GM19193 (cell line): ENCODE data around the gene PTPRG.

Source experiments
- POLR2A ChIP-seq: IDR thresholded peaks from 4 replicates; pipeline ENCODE4 v1.6.1; 2011; ENCODE audit not compliant: insufficient read depth, insufficient read length; ENCODE audit errors: extremely low read depth

Gene PTPRG

DNA sequence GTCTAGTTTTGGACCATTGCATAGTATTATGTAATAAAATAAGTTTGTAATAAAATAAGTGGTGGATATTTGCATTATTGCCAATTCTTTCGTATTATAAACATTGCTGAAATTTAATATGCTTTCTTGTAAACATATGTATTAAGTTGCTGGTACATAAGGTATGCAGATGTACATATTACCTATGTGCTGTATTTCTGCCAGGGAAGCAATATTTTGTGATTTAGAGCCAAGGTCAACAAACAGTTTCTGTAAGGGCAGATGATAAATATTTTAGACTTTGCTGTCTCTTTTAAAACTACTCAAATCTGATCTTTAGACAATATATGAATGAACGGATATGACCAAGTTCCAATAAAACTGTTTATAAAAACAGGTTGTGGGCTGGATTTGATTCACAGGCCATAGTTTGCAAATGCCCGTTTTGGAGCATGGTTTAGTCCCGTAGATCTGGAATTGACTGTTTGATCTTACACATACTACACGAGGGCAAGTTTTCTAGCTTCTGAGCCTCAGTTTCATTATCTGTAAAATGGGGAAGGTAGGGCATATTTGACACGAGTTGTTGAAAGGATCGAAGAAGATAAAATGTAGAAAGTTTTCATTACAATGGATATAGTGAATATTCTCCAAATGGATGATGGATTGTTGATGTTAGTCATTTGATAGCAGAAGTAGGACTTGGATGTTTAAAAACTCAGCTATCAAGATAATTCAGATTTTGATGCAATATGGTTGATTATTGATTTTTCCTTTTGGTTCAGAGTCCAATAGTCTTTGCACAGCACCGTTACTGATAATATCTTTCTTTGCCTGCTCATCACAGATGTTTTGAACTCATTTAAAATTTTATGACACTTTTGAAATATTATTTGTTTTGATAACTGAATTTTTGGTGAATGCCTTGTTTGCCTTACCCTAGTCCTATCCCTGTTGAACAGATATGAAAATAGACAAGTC lies 417.4 kb downstream of the PTPRG start:
- TF ChIP-seq POLR2A = no peak

- TF ChIP-seq POLR2A = no peak
These were observed 418.3 kb downstream of the PTPRG start for GRCh38 chr3:61979638-61980037.

DNA sequence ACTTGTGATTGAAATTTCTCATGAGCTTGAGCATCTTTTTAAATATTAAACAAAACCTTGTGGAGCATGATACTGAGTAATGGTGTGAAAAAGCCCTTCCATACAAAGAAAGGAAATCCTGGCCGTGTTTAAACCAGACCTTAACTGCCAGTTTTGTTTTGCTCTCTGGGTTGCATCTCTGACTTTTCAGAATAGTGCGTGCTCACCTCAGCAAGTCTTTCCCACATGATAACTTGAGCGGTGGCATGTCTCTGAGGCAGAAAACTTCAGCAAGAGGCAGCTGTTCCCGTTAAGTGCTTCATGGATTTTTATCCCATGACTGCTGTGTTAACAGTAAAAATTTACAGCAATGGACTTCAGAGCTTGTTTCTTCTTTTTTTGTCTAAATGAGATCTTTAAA lies 418.7 kb downstream of the PTPRG start:
- no peak for TF ChIP-seq POLR2A

DNA sequence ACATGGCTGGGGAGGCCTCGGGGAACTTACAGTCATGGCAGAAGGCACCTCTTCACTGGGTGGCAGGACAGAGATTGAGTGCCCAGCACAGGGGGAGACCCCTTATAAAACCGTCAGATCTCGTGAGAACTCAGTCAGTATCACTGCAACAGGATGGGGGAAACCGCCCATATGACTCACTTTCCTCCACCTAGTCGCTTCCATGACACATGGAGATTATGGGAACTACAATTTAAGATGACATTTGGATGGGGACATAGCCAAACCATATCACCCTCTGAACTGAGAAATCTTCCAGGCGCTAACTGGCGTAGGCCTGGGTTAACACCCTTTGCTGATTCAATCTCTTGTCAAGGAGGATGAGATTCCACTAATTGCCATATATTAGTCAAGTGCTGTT lies 419.7 kb downstream of the PTPRG start:
- TF ChIP-seq POLR2A = no peak

DNA sequence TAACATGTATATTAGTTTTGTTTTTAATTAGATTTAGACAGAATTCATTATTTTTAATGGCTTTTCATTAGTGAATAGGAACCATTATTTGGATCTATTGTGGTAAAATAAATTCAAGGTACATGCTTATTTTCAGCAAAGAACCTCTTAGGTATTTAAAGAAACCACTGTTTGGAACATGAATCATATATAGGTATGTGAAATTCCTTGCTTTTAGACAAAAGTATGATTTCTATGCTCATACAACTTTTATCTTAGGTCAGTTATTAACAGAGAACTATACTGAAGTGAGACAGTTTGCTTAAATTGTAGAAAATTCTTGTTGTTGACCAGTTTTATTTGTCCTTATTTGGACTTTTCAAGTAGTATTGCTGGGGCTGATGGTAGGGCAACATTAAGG lies 422.1 kb downstream of the PTPRG start:
- TF ChIP-seq POLR2A = no peak

DNA sequence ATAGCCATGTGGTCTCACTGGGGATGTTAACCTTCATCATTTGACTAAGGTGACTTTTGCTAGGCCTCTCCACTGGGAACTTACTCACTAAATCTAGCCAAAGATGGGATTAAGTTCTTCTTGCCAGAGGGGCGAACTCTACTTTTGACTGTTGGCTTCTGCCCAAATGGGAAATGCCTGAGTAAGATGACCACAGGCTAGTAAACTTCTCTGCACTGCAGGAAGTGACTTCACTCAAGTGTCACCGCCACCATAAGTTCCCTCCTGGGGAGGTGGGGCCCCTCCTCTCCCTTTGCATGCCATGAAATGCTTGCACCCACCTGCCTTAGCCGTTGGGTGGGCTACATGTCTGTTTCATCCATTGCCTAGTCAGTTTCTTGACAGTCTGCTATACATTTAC lies 423.6 kb downstream of the PTPRG start:
- TF ChIP-seq POLR2A = no peak

DNA sequence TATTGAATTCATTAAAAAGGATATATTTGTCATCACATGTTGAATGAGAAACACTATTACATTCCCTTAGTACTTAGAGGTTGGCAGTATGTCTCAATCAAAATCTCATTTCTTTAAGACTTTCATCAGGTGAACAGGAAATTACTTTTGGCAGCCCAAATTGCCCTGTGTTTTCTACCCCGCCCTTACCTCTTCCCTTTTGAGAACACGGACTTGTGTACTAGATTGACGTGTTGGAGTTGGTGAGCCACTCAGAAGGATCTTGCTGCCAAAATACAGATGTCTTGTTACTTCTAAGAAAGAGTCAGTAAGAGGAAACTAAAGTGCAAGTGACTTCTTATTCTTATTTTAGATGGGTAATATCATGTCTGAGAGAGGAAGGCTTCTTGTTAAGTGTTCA lies 425.1 kb downstream of the PTPRG start:
- TF ChIP-seq POLR2A = no peak

DNA sequence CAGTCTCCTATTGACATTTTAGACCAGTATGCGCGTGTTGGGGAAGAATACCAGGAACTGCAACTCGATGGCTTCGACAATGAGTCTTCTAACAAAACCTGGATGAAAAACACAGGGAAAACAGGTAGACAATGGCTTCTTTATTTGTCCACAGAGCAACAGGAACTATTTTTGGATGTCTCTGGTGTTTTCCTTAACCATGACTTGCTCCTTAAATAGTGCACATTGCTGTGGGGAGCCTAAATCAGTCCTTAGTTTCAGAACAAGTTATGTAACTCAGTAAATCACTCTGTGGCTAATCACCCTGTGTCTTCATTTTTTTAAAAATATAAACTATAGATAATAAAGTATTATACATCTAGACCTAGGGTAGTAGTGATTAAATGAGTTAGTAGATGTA lies 428.3 kb downstream of the PTPRG start:
- TF ChIP-seq POLR2A = no peak

GRCh38 chr3:61990327-61991027 lies 429.1 kb downstream of the PTPRG start:
- TF ChIP-seq POLR2A = no peak

DNA sequence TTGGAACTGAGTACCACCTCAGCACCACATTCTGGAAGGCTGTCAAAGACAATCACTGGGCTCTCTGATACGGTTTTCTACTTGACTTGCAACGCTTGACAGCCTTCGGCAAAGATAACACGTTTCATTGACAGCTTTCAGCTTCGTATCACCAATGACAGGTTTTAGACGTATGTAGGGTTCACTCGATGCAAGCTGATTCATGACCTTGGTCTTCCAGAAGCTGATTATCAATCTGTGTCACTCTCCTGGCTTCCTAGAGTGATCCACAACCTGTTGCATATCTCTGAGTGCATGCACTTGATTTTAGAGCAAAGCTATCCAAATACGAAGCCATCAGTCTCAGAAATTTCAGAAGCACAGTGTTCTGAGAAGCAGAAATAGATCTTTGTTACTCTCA lies 430.3 kb downstream of the PTPRG start:
- TF ChIP-seq POLR2A = no peak

- no peak for TF ChIP-seq POLR2A
These were observed 435.0 kb downstream of the PTPRG start for GRCh38 chr3:61996366-61996765.

DNA sequence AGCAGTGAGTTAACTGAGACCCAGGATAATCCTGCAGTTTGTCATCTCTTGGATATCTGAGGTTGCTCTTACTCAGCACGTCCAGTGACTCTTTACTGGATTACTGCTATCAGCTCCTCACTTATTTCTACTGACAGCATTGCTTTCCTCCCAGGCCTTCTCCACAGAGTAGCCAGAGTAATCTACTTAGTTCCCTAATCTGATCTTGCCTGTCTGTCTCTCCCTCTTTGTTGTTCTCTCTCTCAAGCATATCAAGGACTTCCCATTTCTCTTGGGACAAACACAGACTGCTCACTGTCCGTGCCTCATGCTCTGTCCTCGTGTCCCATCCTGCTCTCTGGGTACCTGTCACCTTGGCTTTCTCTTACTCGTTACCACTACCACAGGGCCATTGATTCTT lies 435.7 kb downstream of the PTPRG start:
- no peak for TF ChIP-seq POLR2A

GRCh38 chr3:62003835-62004234 lies 442.5 kb downstream of the PTPRG start:
- no peak for TF ChIP-seq POLR2A

DNA sequence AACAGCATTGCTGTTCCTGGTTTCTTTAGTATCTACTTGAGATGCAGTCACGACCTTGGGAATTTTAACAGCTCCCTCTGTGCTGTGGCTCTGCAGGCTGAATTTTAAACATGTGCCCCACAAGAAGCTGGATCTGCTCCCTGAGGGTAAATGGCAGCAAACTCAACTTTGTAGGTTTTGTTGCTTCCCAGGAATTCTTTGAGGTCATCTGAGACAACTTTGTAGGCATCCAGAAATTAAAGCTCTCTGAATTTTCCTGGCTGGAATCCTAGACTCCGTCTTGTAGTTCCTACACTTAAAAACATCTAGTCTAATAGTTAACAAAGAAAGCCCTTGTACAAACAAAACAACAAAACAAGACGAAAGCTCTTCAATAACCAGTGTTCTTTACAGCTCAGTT lies 445.7 kb downstream of the PTPRG start:
- TF ChIP-seq POLR2A = no peak

GRCh38 chr3:62010989-62011388 lies 449.6 kb downstream of the PTPRG start:
- no peak for TF ChIP-seq POLR2A

DNA sequence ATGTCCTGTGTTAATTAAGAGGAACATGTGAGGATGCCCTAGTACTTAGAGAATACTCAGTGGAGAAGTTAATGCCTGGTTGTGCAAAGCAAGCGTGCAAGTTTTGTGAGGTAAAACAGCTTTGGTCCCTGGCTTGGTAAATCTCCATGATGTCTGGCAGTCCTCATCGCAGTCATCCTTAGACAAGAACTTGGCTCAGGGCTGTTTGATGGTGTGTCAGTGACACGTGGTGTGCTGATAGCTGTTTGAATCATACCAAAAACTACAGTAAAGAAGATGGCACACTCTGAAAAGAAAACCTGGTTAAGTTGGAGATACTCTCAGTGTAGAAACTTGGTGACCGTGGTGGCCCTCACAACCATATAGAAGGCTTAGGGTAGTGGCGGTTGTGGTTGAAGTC lies 450.3 kb downstream of the PTPRG start:
- no peak for TF ChIP-seq POLR2A
